Trophoblast cell (in vitro differentiated cells and primary cell): ENCODE measurements around the gene EIF5A.

ENCODE experiments used
- DNase-seq, 2 donors: peaks; one replicate each; pipeline ENCODE4 v3.0.0-alpha.2; 2016
- H2AFZ ChIP-seq: 2 replicates; pipeline ENCODE4 v1.6.1; 2013; ENCODE audit warnings: low read length, moderate library complexity, mild to moderate bottlenecking; ENCODE audit not compliant: insufficient read depth, poor library complexity
- H2AK5ac ChIP-seq: 2 replicates; pipeline ENCODE4 v1.6.1; 2013; ENCODE audit warnings: mild to moderate bottlenecking, low read length
- H2BK120ac ChIP-seq: 2 replicates; pipeline ENCODE4 v1.6.1; 2013; ENCODE audit warnings: low read length, mild to moderate bottlenecking, moderate library complexity; ENCODE audit not compliant: insufficient read depth, poor library complexity
- H2BK12ac ChIP-seq: 2 replicates; pipeline ENCODE4 v1.6.1; 2013; ENCODE audit warnings: mild to moderate bottlenecking, low read length, moderate library complexity
- H2BK5ac ChIP-seq: 2 replicates; pipeline ENCODE4 v1.6.1; 2013; ENCODE audit warnings: low read length, low read depth, moderate library complexity, mild to moderate bottlenecking; ENCODE audit not compliant: poor library complexity
- H3K14ac ChIP-seq: 2 replicates; pipeline ENCODE4 v1.6.1; 2013; ENCODE audit warnings: mild to moderate bottlenecking, low read length
- H3K18ac ChIP-seq: 2 replicates; pipeline ENCODE4 v1.6.1; 2013; ENCODE audit warnings: mild to moderate bottlenecking, low read length
- H3K23ac ChIP-seq: 2 replicates; pipeline ENCODE4 v1.6.1; 2013; ENCODE audit warnings: low read length
- H3K27ac ChIP-seq: 2 replicates; pipeline ENCODE4 v1.5.1; 2013; ENCODE audit warnings: low read depth, mild to moderate bottlenecking, inconsistent platforms, low read length, moderate library complexity
- H3K27me3 ChIP-seq: 2 replicates; pipeline ENCODE4 v1.6.1; 2013; ENCODE audit warnings: inconsistent platforms, mild to moderate bottlenecking, low read length, moderate library complexity; ENCODE audit not compliant: insufficient read depth
- H3K36me3 ChIP-seq, 2 experiments: 1 replicate in 1 of 2; 2 replicates in 1 of 2; pipeline ENCODE4 v1.6.1; 2013; ENCODE audit warnings: low read length in 2 of 2, mild to moderate bottlenecking in 2 of 2, moderate library complexity in 1 of 2; ENCODE audit not compliant: insufficient read depth in 2 of 2, control insufficient read depth in 1 of 2
- H3K4ac ChIP-seq: 2 replicates; pipeline ENCODE4 v1.6.1; 2013; ENCODE audit warnings: low read depth, mild to moderate bottlenecking, low read length, moderate library complexity
- H3K4me1 ChIP-seq, 2 experiments: 1 replicate in 1 of 2; 2 replicates in 1 of 2; pipeline ENCODE4 v1.6.1; 2013; ENCODE audit warnings: low read length in 2 of 2, mild to moderate bottlenecking in 2 of 2, moderate library complexity in 1 of 2; ENCODE audit not compliant: insufficient read depth in 2 of 2, control insufficient read depth in 1 of 2
- H3K4me2 ChIP-seq: 2 replicates; pipeline ENCODE4 v1.6.1; 2013; ENCODE audit warnings: inconsistent platforms, mild to moderate bottlenecking, low read length, moderate library complexity
- H3K4me3 ChIP-seq: 2 replicates; pipeline ENCODE4 v1.5.1; 2013; ENCODE audit warnings: mild to moderate bottlenecking, low read depth, low read length, inconsistent platforms
- H3K79me1 ChIP-seq: one replicate; pipeline ENCODE4 v1.6.1; 2013; ENCODE audit warnings: low read length
- H3K79me2 ChIP-seq: 2 replicates; pipeline ENCODE4 v1.6.1; 2013; ENCODE audit warnings: low read length, mild to moderate bottlenecking; ENCODE audit not compliant: control insufficient read depth, insufficient read depth, poor library complexity
- H3K9ac ChIP-seq: 2 replicates; pipeline ENCODE4 v1.6.1; 2013; ENCODE audit warnings: mild to moderate bottlenecking, low read length
- H3K9me3 ChIP-seq: 2 replicates; pipeline ENCODE4 v1.6.1; 2013; ENCODE audit warnings: low read depth, mild to moderate bottlenecking, control low read depth, inconsistent platforms, low read length; ENCODE audit not compliant: insufficient read depth
- H4K12ac ChIP-seq: 2 replicates; pipeline ENCODE4 v1.6.1; 2013; ENCODE audit warnings: low read depth, mild to moderate bottlenecking, low read length, moderate library complexity
- H4K8ac ChIP-seq: 2 replicates; pipeline ENCODE4 v1.6.1; 2013; ENCODE audit warnings: low read depth, mild to moderate bottlenecking, low read length, moderate library complexity
- H4K91ac ChIP-seq: one replicate; pipeline ENCODE4 v1.6.1; 2013; ENCODE audit warnings: low read depth, mild to moderate bottlenecking, low read length, moderate library complexity
- WGBS: extraction: QIAGEN DNeasy Blood & Tissue Kit; methylation state at CpG from one replicate; pipeline ENCODE4 v1.1.7; 2013; ENCODE audit warnings: missing lambda C conversion rate; ENCODE audit not compliant: insufficient read length, insufficient coverage; ENCODE audit errors: extremely low coverage; 5-methylcytosine and 5-hydroxymethylcytosine counted together

EIF5A gene

GRCh38 chr17:7296189-7296861 lies 11.1 kb upstream of the EIF5A start:
- H3K18ac ChIP-seq: no peak overlapping the region
- DNase-seq: peak; percentile 88 to 94
- H3K14ac ChIP-seq: no peak overlapping the region
- H2AFZ ChIP-seq: no peak overlapping the region
- no peak overlapping the region for H4K8ac ChIP-seq
- H3K4me3 ChIP-seq: no peak overlapping the region
- no peak overlapping the region for H2BK5ac ChIP-seq
- H3K9ac ChIP-seq: no peak overlapping the region
- H3K4me1 ChIP-seq: peaks cover 4 to 8% of the 10 kb centered on the region in 2 experiments
- H3K27ac ChIP-seq: no peak overlapping the region
- no peaks in the 10 kb centered on the region for H3K79me2 ChIP-seq
- H2BK12ac ChIP-seq: no peak overlapping the region
- H3K79me1 ChIP-seq: no peaks in the 10 kb centered on the region
- peak overlapping the region; percentile 29 for H3K23ac ChIP-seq
- H3K4me2 ChIP-seq: peak overlapping the region; percentile 45
- no peaks in the 10 kb centered on the region for H3K36me3 ChIP-seq
- peaks cover 5% of the 10 kb centered on the region for H3K9me3 ChIP-seq
- no peak overlapping the region for H4K12ac ChIP-seq
- no peak overlapping the region for H3K4ac ChIP-seq
- no peak overlapping the region for H2AK5ac ChIP-seq
- H3K27me3 ChIP-seq: peaks cover 21% of the 10 kb centered on the region
- H2BK120ac ChIP-seq: no peak overlapping the region
- H4K91ac ChIP-seq: no peak overlapping the region
- no CpG with 5 or more reads among the region's 51 CpGs for WGBS

- H3K27ac ChIP-seq: no peak overlapping the region
- H3K9ac ChIP-seq: no peak overlapping the region
- H3K23ac ChIP-seq: no peak overlapping the region
- no peak overlapping the region for H4K91ac ChIP-seq
- H3K36me3 ChIP-seq: no peaks in the 10 kb centered on the region
- H3K18ac ChIP-seq: no peak overlapping the region
- H2AK5ac ChIP-seq: no peak overlapping the region
- no peak overlapping the region for H4K12ac ChIP-seq
- H3K79me1 ChIP-seq: peaks cover 16% of the 10 kb centered on the region
- no peak overlapping the region for H3K4ac ChIP-seq
- no peaks in the 10 kb centered on the region for H3K27me3 ChIP-seq
- no peak overlapping the region for H3K4me2 ChIP-seq
- H2BK5ac ChIP-seq: no peak overlapping the region
- no peak overlapping the region for H2AFZ ChIP-seq
- no peak overlapping the region for H4K8ac ChIP-seq
- no peaks in the 10 kb centered on the region for H3K9me3 ChIP-seq
- no peak overlapping the region for H2BK120ac ChIP-seq
- peaks cover 17% of the 10 kb centered on the region for H3K79me2 ChIP-seq
- DNase-seq: no peak
- peaks cover 3 to 4% of the 10 kb centered on the region in 2 experiments for H3K4me1 ChIP-seq
- no peak overlapping the region for H2BK12ac ChIP-seq
- H3K14ac ChIP-seq: no peak overlapping the region
- no peak overlapping the region for H3K4me3 ChIP-seq
- WGBS: no CpG with 5 or more reads among the region's 7 CpGs
Observed at GRCh38 chr17:7304179-7304578, 3.2 kb upstream of the EIF5A start.

- H2AFZ ChIP-seq: peak overlapping the region; percentile 89
- H3K27ac ChIP-seq: peak overlapping the region; percentile 90
- peak in 1 of 2 donors; percentile 33 for DNase-seq
- no peak overlapping the region for H2BK12ac ChIP-seq
- H3K4me1 ChIP-seq: peaks cover 4% of the 10 kb centered on the region in 2 experiments
- peak overlapping the region; percentile 98 for H2AK5ac ChIP-seq
- no peaks in the 10 kb centered on the region for H3K27me3 ChIP-seq
- peak overlapping the region; percentile 95 for H2BK5ac ChIP-seq
- peak overlapping the region; percentile 97 for H3K14ac ChIP-seq
- H3K79me1 ChIP-seq: peaks cover 16% of the 10 kb centered on the region
- peaks cover 22% of the 10 kb centered on the region for H3K79me2 ChIP-seq
- no peaks in the 10 kb centered on the region for H3K9me3 ChIP-seq
- peak overlapping the region; percentile 99 for H3K4me3 ChIP-seq
- peak overlapping the region; percentile 99 for H3K9ac ChIP-seq
- H3K18ac ChIP-seq: peak overlapping the region; percentile 98
- peak overlapping the region; percentile 97 for H3K4me2 ChIP-seq
- H4K91ac ChIP-seq: peak overlapping the region; percentile 94
- peak overlapping the region; percentile 96 for H4K8ac ChIP-seq
- peak overlapping the region; percentile 80 for H3K4ac ChIP-seq
- no CpG with 5 or more reads among the region's 104 CpGs for WGBS
- peaks cover 26 to 32% of the 10 kb centered on the region in 2 experiments for H3K36me3 ChIP-seq
- peak overlapping the region; percentile 82 for H2BK120ac ChIP-seq
- no peak overlapping the region for H3K23ac ChIP-seq
- H4K12ac ChIP-seq: peak overlapping the region; percentile 88
Observed at GRCh38 chr17:7307686-7308624, 527 bp downstream of the EIF5A start.

GRCh38 chr17:7308625-7309433 lies 1.4 kb downstream of the EIF5A start:
- peaks cover 16% of the 10 kb centered on the region for H3K79me1 ChIP-seq

More at GRCh38 chr17:7308625-7309433, 1.4 kb downstream of the EIF5A start:
- Histone ChIP-seq H3K4ac (peak overlapping the region; percentile 80), H4K91ac (peak overlapping the region; percentile 94), H3K18ac (peak overlapping the region; percentile 98), H3K36me3 (peaks cover 33 to 41% of the 10 kb centered on the region in 2 experiments), H2BK120ac (peak overlapping the region; percentile 82), H3K14ac (peak overlapping the region; percentile 97), H3K27ac (peak overlapping the region; percentile 90), H3K23ac (no peak overlapping the region), H3K4me2 (peak overlapping the region; percentile 97), H3K9ac (peak overlapping the region; percentile 99), H2BK5ac (peak overlapping the region; percentile 95), H2BK12ac (no peak overlapping the region), H4K12ac (peak overlapping the region; percentile 69), H4K8ac (peak overlapping the region; percentile 96), H3K79me2 (peaks cover 22% of the 10 kb centered on the region), H3K27me3 (no peaks in the 10 kb centered on the region), H2AK5ac (peak overlapping the region; percentile 96), H3K4me3 (peak overlapping the region; percentile 99), H2AFZ (no peak overlapping the region), H3K4me1 (peaks cover 4 to 5% of the 10 kb centered on the region in 2 experiments), H3K9me3 (no peaks in the 10 kb centered on the region)
- no CpG with 5 or more reads among the region's 14 CpGs for WGBS
- peak; percentile 72 to 82 for DNase-seq
